Stimulated activated CD4-positive, alpha-beta T cell treated with anti-CD3 and anti-CD28 coated beads, Interleukin-1b, Interleukin-23, amount 100 ng/mL, for 4 hours (primary cell): Measurements from ENCODE around the gene DYNLT2.

ENCODE experiments used
- DNase-seq, 2 donors: peaks; one replicate each; pipeline ENCODE4 v3.0.0-alpha.2; 2020; ENCODE audit warnings: low read depth in 2 of 2

DYNLT2 gene, protein sequence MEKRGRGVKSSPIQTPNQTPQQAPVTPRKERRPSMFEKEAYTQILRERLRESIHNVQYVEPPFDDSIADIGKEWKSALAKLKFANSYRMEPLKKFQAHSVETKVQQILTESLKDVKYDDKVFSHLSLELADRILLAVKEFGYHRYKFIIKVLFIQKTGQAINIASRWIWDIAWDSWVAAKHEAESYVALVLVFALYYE

DNA sequence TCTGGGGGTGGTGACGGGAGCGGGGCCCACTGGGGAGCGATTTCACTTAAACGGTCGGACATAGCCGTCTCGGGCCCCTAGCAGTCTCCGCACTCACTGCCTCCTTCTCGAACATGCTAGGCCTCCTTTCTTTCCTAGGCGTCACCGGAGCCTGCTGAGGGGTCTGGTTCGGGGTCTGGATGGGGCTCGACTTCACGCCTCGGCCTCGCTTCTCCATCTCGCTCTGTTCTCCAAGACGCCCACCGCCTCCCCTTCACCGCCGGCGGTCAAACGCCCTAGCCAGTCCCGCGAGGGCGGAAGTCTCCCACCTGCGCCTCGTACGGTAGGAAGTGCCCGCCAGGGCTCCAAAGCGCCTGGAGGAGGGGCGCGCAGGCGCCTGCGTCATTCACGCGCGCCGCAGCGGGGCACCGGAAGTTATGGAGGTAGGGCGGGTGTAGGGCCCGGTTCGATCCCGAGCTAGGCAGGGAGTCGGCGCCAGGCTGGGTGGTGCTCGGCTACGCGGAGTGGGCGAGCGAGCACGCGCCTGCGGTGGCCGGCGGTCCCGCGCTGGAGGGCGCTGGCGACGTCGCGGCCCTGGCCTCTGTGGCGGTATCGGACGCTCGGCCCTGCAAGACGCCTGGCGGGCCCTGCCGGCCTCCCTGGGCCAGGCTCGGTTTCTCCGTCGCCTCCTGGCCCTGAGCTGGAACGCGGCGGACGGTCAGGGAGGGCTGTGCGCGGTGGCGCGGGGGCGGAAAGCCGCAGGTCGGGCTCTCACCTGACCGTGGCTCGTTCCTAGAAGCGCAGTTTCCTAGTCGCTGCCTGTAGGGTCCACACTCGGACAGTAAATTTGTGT is at the start of gene DYNLT2, which contains the start of gene ERMARD:
Gene DYNLT2 (minus strand): TSS at position 331 of the 832 bp plus-strand sequence. CDS start 114 bp downstream, at position 217.
Gene ERMARD (plus strand): TSS at position 381 of the 832 bp plus-strand sequence. CDS start 36 bp downstream, at position 417.
- DNase-seq: peak; percentile 90

DNA sequence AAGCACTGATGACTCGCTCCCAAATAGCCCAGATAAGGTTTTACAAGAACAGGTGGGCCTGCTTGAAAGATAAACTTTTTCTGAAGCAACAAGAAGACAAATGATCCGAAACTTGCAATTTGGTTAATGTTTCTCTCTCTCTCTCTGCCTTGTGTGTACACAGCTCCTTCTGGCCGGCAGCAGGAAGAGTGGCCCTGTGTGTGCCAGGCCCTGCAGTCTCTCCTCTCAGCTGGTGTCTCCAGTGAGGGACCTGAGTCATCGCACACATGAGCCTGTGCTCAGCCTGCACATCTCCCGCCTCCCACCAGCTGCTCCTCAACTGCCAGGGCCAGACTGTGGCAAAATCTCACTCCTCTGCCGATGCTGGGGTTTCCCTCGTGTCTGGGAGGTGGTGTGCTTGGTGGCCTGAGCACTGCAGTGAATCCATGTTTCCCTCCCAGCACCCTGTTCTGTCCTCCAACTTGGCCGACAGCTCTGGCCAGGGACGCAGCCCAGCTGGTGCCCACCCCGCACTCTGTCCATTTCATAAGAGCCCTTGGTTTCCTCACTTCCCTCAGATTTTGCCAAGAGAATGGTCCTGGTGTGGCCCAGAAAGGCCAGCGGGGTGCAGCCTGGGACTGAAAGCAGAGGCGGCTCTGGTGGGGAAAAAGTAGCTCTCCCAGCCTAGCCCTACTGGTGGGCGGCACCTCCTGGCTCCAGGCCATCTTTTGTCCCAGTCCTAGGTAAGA is 49.5 kb upstream of the DYNLT2 start:
- DNase-seq: no peak

DNA sequence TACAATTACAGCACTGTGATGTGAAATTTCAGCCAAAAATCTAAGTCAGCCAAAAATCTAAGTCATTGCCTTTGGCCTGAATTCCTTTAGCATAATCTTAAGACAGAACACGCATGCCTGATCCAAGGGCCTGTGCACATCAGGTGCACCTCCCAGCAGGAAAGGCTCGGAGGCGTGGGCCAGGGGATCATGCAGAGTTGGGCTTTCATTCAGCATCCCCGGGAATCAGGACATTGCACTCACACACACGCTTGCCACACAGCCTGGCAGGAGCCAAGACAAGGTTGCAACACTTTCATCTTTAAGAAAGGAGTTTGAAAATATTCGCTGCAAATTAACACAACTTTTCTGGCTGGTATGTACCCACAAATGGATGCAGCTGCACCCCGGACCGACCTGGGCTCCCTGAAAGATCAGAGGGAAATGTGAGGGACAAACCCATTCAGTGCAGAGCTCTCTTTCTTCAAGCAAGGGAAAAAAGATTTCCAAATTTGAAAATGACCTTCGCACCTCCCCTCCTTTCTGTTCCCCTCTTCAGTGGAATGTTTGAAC is 48.8 kb upstream of the DYNLT2 start:
- no peak for DNase-seq

DNA sequence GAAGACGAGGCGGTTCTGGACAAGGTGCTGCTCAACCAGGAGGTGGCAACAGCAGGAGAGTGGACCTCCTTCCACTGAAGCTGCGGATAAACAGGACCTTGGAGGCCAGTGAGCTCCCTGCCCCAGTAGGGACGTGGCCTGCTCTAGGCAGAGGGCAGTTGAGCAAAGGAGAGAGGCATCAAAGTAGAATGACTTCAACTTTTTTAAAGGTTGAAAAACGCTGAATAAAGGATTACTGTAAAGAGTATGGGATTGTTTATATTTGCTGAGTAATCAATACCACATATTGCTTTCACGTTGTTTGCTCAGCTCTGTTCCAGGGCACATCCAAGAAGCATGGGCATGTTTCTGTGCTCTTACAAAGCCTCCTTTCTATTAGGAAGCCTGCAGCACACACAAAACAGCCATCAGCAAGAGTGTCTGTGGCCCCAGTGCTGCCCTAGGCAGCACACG is 48.1 kb upstream of the DYNLT2 start:
- no peak for DNase-seq

DNA sequence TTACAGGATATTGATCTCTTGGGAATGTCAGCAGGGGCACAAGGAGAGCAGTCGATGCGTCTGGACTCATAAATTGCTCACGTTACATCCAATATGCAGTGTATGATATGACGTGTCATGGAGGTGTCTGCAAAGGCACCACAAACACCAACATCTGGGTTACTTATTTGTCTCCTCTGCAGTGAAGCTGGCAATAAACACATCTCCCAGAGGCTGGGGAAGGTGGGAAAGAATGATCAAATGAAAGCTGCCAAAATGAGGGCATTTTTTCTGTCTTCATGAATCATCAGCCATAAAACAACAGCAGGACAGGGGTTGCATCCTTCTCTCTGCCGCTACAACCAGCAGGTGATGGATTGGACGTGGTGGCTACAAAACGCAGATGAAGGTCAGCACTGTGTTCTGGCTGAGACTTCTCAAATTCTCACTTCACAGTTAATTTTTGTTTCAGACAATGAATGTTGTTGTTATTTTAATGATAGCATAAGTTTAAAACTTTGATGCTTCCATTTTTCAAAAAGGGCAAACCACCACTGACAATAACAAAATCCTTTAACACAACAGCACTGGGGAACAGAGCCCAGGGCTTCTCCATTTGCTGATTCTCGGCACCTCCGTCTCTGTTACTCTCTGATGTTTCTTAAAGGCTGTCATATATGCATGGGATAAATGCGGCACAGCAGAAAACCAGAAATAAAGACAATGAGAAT is 47.5 kb upstream of the DYNLT2 start:
- DNase-seq: no peak

DNA sequence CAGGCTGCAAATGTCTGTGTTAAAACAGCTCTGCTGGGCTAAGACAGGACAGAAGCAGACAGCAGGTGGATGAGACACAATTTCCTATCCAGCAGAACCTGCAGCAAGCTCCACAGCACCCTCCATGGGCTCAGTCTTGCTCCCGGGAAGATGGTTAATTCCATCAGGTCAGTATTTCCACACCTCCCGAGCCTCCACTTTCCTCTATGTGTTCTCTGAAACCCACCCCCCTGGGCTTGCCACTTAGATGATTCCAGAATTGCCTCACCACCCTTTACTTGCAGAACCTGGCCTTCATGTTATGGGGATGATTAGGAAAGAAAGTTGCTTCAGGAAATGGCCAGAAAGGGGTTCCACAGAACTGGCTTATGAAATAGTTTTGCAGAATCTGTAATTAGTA is 43.8 kb upstream of the DYNLT2 start:
- DNase-seq: no peak

DNA sequence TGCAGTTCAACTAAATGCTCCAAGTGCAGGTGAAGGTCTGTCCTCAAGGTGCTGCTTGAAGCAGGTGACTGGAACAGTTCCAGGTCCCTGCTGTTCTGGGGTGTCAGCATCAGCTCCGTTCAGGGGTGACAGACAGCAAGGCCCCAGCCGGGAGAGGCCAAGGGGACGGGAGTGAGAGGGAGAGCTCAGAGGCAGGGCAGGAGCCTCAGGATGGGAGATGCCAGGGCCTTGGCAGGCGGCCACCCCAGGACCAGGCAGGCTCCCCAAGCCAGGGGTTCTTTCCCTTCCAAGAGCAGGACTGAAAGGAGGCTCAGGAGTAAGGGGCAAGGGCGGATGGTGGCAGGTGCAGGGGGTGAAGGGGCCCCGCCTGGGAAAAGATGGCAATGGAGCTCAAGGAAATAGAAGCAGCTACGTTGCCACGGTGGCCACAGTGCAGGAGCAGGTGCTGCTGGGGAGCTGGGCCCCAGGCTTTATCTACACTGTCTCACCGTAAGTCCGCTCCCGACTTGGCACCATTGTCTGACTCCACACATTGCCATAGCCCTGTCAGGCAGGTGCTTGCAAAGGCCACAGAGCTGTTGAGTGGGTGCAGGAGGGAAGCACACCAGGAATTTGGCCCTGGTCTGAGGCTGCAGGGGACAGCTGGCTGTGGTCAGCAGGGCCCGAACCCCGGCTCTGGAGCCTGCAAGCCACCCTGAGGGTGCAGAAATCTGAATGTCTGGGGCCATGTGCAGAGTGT is 43.1 kb upstream of the DYNLT2 start:
- DNase-seq: no peak

DNA sequence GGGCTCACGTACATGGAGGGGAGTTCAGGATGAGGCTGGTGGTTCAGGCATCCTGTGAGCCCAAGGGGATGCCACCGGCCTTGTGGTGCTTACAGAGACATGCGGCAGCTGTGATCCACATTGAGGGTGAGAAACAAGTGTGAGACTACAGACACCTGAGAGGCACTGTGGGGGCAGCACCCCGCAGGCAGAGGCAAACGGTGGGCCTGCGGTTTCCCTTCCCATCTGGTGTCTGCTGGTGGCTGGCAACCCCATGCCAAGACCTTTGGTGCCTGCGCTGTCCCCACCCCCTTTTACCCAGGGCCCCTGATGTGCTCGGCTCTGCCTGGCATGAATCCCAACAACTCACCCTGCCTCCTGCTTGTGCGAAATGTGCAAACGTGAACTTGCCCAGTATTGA is 42.0 kb upstream of the DYNLT2 start:
- no peak for DNase-seq

DNA sequence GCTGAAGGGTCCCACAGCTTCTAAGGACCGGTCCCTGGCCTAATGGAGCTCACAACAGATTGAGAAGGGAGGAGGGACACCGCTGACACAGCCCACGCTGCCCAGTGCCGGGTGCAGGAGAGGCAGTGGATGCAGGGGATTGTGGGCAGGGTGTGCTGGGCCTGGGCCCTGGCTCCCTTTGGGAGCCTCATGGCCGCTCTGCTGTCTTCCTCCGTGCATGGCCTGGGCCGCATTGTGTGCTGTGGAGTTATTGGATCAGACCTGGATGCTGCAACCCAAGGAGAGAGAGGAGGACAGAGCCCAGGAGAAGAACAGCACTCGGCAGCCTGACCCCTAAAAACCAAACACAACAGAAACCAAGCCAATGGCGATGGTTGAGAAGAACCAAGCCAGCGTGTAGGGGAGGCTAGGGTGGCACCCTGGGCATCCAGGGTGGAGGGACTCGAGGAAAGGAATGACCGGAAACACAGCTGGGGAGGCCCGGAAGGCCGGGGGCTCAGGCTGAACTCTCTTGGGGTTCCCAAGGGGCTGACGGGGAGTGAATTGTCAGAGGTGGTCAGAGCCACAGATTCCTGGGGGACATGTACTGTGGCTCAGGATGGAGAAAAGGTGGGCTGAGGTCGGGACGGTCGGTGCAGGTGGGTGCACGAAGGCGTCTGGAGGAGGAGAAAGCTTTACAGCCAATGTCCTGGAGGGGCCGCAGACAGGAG is 41.1 kb upstream of the DYNLT2 start:
- no peak for DNase-seq

DNA sequence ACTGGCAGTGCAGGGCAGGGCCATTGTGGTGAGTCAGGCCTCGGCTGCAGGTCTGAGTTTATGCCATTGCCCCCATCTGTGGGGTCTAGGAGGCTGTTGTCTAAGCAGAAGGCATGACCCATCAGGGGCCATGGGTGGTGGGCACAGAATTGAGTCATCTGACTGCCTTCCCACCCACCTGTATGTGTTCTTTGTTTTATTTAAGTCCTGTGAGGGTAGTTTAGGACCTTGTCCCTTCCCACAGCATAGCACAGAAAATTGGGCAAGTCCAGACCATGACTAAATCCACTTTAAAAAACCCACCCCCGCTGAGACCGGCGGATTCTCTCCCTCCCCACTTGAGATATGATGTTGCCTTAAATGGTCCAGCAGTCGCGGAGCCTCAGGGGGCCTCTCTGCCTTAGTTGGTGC is 40.4 kb upstream of the DYNLT2 start:
- no peak for DNase-seq

DNA sequence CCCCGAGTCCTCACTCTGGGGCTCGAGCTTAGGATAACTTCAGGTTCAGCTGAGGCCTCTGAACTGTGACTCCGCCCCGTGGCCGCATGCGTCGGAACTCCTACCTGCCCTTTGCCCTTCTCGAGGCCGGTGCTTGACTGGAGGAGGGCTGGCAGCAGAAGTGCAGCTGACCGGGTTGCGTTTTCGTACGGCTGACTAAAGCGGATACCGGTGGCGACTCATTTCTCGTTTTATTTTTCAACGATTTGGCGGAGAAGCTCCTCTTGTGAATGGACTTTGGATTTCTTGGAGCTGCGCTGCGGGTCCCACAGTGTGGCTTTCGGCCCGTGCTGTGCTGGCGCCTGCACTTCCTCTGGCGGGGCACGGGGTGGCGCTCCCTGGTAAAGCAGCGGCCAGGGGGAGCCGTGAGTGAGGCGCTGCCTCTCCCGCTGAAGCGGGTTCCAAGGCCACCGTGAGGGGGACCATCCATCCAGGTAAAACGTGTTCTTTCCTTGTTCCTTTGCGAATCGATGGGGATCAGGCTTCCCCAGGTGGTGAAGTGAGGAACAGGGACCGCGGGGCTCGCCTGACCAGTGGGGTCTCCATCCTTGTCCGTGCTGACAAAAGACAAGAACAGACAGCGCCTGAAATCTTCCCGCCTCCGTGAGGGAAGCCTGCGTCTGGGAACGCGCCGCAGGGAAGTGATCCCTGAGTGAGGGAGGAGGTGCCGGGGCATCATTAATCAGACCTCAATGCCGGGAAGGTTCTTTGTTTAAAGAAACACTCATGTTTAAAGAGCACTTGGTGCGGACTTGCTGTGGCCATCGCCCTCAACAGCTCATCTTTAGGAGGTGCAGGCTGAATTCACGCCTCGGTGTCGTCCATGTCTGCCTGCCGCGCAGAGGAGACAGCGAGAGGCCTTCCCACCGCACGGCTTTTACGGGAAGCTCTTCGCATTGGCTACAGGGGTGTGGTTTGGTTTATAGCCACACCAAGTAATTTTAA is 38.9 kb upstream of the DYNLT2 start:
- DNase-seq: peak; percentile 65

DNA sequence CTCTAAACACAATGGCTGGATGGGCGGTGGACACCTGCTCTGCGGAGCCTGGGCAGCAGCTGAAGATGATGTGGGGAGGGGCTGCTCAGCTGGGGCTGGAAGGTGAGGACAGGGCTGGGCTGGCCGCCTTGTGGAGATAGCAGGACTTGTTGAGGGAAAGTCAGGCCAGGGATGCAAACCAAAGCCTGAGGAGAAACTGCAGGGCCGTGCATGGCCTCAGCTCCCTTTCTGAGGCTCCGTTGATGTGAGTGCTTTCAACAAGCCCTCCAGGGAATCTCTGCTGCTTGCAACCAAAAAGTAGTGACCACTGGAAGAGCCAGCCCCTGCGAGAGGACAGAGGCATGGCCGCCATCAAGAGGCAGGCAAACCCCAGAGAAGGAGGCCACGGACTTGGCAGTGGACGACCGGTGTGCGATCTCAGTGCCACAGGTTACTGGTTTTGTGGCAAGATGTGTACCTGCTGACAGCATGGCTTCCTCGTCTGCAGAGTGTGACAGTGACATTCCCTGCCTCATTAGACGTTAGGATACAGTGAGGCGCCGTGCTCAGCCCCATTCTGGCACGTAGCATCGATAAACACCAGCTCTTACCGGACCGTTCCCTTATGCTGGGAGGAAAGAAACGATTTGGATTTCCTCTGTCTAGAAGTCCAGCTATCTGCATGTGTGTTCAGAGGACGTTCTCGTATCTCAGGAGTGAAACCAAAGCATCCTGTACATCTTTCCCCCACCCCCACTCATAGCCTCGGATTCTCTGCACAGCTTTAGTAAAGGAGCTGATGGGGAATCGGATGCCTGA is 38.0 kb upstream of the DYNLT2 start:
- DNase-seq: no peak

DNA sequence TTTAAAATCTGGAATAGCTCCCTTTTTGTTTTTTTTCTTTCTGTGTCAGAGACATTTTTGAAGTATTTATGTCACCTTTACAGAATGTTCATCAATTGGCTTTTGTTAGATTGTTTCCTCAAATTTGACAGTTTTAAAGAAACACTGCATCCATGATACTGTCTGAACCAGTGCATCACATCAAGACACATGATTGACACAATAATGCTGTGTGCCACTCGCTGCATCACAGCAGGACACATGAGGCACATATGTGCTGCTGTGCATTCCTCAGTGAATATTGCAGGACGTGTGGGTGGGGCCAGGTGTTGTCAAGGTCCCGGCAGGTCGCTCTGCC is 37.4 kb upstream of the DYNLT2 start:
- DNase-seq: no peak

DNA sequence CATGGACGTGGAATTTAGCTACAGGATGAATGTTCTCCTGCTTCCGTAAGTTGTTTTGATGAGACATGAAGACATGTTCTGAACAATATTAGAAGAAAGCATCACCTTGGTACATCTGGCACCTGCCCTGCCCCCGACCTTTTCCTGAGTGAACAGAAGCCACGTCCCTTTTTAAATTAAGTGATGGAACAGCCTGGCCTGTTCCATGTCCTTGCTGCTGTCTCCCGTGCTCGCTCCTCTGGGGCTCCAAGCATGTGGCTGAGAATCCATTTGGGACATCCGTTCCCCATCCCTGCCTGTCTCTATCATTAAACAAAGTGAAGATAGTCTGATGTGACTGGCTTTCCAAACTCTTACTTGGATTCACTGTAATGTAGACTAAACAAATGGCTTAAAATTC is 36.4 kb upstream of the DYNLT2 start:
- no peak for DNase-seq

DNA sequence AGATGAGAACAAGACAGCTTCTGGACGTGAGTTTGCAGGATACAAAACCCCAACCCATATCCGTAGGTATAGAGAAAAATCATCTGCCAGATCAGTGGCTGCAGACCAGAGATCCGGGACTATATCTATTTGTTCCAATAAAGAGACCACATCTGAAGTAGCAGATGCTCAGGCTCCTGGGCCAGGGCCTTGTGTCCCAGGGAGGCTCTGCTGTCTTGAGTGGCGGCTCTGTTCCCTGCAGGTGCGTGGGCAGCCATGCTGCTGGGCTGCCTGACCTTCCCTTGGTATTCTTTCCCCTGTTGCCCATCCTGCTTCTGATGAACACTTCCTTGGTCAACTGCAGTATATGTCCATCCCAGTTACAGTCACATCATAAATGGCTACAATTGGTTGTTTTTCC is 35.0 kb upstream of the DYNLT2 start:
- DNase-seq: no peak

DNA sequence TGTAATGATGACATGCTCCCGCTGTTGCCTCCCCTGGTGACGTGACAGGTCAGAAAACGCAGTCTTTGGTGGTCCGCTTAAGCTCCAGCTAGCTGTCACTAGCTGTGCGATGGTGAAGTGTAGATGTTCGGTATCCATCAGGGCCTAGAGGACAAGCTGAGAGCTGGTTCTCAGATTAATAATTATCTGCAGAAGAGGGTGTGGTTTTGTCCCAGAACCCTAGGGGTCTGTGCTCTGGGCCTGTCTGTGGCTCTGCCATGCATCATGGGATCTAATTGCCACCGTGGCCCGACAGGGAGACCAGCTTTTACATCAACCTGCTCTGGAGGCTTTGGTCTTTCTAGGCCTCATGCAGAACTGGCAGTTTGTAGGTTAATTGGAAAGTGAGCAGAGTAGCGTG is 34.2 kb upstream of the DYNLT2 start:
- DNase-seq: no peak

DNA sequence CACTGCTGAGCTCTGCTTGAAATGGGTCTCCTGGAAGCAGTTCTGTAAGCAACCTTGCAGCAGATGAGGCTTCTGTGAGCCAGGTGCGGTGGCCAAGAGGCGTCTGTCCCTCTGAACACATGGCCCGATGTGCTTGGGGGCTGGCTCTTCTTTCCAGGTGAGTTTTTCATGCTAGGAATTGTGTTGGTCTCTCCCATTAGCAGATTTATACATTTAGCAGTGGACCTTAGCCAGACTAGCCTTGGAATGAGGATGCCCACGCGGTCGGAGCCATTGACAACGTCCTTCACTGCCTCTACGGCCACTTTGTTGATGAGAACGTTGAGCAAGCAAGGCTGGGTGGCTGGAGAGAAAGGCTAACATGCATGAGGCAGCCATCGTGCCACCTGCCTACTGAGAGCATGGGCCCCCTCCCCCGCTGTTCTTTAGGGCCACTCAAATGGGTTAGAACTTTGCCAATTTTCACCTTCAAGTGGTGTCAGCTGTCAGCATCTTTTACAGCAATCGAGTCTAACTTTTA is 33.5 kb upstream of the DYNLT2 start:
- no peak for DNase-seq
